ENCODE measurements around the gene KSR1. TPM values are rescaled to one million over a fixed set of nuclear protein-coding genes. Genes with fewer than 3 reads are reported as not detected.

Gene KSR1
- total and polyA plus RNA-seq, 9 of the 15 experiments (the other 6 are each of a cell fraction or from before 2014, with no cell fraction given), result 1.4 to 51.7 (median 18.4) TPM

DNA sequence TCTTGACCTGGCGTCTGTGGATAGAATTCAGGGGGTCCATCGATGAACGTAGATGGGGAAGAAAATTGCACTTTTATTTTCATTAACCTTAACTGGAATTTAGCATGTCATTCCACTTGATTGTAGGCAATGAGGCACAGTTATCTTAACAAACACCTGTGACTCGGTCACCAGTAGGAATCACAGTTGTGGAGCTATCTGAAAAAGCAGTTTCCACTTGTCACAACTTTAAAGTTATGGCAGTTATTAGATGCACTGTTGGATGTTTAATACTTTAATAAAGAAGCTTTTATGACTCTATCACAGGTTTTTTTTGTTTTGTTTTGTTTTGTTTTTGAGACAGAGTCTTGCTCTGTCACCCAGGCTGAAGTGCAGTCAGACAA, 91.0 kb downstream of the KSR1 start (continued):
- no peak for TF ChIP-seq MYBL2 (IDR thresholded peaks at IDR 0.05; ENCODE audit: low read depth)
- TF ChIP-seq MYBL2 (CRISPR knock-in tag; IDR thresholded peaks at IDR 0.05; ENCODE audit: borderline replicate concordance), result no peak
- TF ChIP-seq, protein P1, sequence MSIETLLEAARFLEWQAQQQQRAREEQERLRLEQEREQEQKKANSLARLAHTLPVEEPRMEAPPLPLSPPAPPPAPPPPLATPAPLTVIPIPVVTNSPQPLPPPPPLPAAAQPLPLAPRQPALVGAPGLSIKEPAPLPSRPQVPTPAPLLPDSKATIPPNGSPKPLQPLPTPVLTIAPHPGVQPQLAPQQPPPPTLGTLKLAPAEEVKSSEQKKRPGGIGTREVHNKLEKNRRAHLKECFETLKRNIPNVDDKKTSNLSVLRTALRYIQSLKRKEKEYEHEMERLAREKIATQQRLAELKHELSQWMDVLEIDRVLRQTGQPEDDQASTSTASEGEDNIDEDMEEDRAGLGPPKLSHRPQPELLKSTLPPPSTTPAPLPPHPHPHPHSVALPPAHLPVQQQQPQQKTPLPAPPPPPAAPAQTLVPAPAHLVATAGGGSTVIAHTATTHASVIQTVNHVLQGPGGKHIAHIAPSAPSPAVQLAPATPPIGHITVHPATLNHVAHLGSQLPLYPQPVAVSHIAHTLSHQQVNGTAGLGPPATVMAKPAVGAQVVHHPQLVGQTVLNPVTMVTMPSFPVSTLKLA (conservative IDR thresholded peaks at IDR 0.05), result peak in 1 of 2 experiments; percentile 39; a peak in 1 of 4 replicates
- TF ChIP-seq ZNF311 (CRISPR knock-in tag; IDR thresholded peaks at IDR 0.05), result no peak
- TF ChIP-seq KDM1A (IDR thresholded peaks at IDR 0.05), result peak; percentile 96 to 97
- TF ChIP-seq TFAM (CRISPR knock-in tag; conservative IDR thresholded peaks at IDR 0.05), result no peak
- TF ChIP-seq KLF16 (IDR thresholded peaks at IDR 0.05), result peak; percentile 76
- TF ChIP-seq, protein P2, sequence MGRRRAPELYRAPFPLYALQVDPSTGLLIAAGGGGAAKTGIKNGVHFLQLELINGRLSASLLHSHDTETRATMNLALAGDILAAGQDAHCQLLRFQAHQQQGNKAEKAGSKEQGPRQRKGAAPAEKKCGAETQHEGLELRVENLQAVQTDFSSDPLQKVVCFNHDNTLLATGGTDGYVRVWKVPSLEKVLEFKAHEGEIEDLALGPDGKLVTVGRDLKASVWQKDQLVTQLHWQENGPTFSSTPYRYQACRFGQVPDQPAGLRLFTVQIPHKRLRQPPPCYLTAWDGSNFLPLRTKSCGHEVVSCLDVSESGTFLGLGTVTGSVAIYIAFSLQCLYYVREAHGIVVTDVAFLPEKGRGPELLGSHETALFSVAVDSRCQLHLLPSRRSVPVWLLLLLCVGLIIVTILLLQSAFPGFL (CRISPR knock-in tag; IDR thresholded peaks at IDR 0.05), result no peak
- no peak for TF ChIP-seq KLF6 (CRISPR knock-in tag; IDR thresholded peaks at IDR 0.05; ENCODE audit: borderline replicate concordance)
- no peak for TF ChIP-seq POLR2AphosphoS2 (IDR thresholded peaks at IDR 0.05; ENCODE audit: low read length)
- TF ChIP-seq ELF4 (CRISPR knock-in tag; IDR thresholded peaks at IDR 0.05), result no peak
- no peak for TF ChIP-seq ATF1 (CRISPR knock-in tag; IDR thresholded peaks at IDR 0.05)
- peak; percentile 39; the same call in 1 of the 2 replicates for TF ChIP-seq ATF1 (tag; IDR thresholded peaks at IDR 0.05)
- peak; percentile 52 to 63; a peak in 3 of 4 replicates for TF ChIP-seq TBL1XR1 (IDR thresholded peaks at IDR 0.05; ENCODE audit: low read length in 2 of 2)
- no peak for TF ChIP-seq ZNF644 (tag; IDR thresholded peaks at IDR 0.05; ENCODE audit: low read depth)
- TF ChIP-seq SMAD1 (IDR thresholded peaks at IDR 0.05; ENCODE audit: low read depth, low read length, partially characterized antibody), result no peak
- no peak for TF ChIP-seq PYGO2 (tag; IDR thresholded peaks at IDR 0.05)
- TF ChIP-seq MAFG (tag; conservative IDR thresholded peaks at IDR 0.05), result peak; percentile 55
- peak; percentile 33 for TF ChIP-seq HMGN3 (IDR thresholded peaks at IDR 0.05; ENCODE audit: borderline replicate concordance, extremely low read depth, insufficient read length, low read depth, low read length)
- TF ChIP-seq STAG1 (CRISPR knock-in tag; IDR thresholded peaks at IDR 0.05; ENCODE audit: borderline replicate concordance), result no peak
- TF ChIP-seq, protein P3, sequence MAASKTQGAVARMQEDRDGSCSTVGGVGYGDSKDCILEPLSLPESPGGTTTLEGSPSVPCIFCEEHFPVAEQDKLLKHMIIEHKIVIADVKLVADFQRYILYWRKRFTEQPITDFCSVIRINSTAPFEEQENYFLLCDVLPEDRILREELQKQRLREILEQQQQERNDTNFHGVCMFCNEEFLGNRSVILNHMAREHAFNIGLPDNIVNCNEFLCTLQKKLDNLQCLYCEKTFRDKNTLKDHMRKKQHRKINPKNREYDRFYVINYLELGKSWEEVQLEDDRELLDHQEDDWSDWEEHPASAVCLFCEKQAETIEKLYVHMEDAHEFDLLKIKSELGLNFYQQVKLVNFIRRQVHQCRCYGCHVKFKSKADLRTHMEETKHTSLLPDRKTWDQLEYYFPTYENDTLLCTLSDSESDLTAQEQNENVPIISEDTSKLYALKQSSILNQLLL (CRISPR knock-in tag; IDR thresholded peaks at IDR 0.05; ENCODE audit: borderline replicate concordance), result no peak
- TF ChIP-seq, protein P4, sequence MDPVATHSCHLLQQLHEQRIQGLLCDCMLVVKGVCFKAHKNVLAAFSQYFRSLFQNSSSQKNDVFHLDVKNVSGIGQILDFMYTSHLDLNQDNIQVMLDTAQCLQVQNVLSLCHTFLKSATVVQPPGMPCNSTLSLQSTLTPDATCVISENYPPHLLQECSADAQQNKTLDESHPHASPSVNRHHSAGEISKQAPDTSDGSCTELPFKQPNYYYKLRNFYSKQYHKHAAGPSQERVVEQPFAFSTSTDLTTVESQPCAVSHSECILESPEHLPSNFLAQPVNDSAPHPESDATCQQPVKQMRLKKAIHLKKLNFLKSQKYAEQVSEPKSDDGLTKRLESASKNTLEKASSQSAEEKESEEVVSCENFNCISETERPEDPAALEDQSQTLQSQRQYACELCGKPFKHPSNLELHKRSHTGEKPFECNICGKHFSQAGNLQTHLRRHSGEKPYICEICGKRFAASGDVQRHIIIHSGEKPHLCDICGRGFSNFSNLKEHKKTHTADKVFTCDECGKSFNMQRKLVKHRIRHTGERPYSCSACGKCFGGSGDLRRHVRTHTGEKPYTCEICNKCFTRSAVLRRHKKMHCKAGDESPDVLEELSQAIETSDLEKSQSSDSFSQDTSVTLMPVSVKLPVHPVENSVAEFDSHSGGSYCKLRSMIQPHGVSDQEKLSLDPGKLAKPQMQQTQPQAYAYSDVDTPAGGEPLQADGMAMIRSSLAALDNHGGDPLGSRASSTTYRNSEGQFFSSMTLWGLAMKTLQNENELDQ (CRISPR knock-in tag; IDR thresholded peaks at IDR 0.05; ENCODE audit: borderline replicate concordance), result no peak
- TF ChIP-seq GTF2F1 (IDR thresholded peaks at IDR 0.05; ENCODE audit: low read depth, low read length), result no peak
